GM12801 (cell line): ENCODE data around the gene JUN.

Experiments
- TF ChIP-seq, protein P1 (sequence below): IDR thresholded peaks from one replicate; pipeline ENCODE4 v1.5.1; 2011; ENCODE audit warnings: control low read depth; ENCODE audit not compliant: insufficient read length; ENCODE audit errors: extremely low read depth

JUN gene

DNA sequence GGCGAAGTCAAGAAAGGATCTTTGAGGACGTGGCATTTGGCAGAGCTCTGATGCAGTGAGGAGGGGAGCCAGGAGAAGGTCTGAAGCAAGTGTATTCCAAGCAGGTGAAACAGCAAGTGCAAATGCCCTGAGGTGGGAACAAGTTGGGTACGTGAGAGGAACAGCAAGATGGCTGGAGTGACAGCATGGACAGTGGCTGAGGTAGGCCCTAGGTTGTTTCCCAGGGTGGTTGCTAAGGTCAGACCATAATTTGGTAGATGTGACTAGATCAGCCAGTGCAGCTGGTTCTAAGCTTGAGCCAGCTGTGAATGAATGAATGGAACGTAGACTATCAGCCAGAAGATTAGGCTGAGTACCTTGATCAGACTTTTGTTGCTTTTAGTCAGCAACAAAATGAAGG lies 37.5 kb upstream of the JUN start:
- TF ChIP-seq, protein P1, sequence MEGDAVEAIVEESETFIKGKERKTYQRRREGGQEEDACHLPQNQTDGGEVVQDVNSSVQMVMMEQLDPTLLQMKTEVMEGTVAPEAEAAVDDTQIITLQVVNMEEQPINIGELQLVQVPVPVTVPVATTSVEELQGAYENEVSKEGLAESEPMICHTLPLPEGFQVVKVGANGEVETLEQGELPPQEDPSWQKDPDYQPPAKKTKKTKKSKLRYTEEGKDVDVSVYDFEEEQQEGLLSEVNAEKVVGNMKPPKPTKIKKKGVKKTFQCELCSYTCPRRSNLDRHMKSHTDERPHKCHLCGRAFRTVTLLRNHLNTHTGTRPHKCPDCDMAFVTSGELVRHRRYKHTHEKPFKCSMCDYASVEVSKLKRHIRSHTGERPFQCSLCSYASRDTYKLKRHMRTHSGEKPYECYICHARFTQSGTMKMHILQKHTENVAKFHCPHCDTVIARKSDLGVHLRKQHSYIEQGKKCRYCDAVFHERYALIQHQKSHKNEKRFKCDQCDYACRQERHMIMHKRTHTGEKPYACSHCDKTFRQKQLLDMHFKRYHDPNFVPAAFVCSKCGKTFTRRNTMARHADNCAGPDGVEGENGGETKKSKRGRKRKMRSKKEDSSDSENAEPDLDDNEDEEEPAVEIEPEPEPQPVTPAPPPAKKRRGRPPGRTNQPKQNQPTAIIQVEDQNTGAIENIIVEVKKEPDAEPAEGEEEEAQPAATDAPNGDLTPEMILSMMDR, result no peak

DNA sequence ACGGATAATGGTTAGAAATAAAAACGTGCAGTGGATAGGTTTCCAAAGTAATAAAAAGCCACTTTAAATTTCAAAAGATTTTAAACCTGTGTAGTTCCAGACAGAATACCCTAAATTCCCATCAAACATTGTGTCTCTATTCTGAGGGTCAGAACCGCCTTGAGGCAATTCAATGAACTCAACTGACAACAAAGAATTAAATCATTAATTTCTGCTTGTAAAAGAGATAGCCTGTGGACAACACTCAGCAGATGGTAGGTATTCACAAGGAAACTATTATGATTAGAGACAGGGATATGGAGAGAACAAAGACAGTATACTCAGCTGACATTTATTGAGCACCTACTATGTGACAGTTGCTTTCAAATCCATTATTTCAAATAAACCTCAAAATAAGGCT lies 35.1 kb upstream of the JUN start:
- TF ChIP-seq, protein P1, result no peak

DNA sequence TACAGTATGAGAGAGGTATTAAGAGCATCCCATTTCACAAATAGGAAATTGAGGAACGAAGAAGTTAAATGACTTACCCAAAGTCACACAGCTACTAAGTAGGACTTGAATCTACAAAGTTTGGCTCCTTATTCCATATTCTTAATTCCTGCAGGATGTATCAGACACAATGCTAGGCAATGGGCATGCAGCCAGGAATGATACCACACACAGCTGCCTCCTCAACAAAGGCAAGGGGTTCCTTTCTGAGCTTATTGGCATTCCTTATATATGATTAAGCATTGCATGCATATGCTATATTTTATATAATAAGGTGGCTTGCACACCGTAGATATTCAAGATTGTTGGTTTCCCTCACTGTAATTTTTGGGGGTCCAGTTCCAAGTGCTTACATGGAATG lies 34.2 kb upstream of the JUN start:
- TF ChIP-seq, protein P1, result no peak

GRCh38 chr1:58816747-58817221 lies 32.9 kb upstream of the JUN start:
- TF ChIP-seq, protein P1, result no peak

DNA sequence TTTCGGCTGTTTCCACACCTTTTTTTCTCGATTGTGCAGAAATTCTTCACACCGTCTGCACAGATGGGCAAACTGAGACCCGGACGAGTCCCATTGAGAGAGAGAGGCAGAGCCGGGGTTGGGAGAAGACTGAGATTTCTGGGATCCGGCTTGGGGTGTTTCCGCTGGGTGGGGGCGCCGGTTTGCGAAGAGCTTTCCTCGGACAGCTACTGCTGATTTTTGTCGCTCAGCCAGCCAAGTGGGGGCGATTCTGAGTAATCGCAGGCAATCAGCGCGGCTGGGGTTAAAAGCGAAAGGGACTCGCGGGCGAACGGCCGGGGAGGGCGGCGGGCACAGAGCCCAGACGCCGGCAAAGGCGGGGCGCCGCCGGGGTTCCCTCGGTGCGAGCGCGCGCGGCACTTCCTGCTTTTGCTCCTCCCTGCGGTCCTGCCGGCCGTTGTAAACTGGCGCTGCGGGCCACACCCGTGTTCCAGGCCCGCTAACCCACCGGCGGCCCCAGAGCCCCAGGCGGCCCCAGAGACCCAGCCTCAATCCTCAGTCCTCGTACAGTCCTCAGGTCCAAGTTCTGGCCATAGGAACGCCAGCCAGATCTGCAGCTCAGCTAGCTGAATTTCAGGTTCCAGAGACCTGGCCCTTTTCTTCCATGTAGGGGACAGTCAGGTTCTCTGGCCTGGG lies 32.4 kb upstream of the JUN start:
- TF ChIP-seq, protein P1, result no peak

DNA sequence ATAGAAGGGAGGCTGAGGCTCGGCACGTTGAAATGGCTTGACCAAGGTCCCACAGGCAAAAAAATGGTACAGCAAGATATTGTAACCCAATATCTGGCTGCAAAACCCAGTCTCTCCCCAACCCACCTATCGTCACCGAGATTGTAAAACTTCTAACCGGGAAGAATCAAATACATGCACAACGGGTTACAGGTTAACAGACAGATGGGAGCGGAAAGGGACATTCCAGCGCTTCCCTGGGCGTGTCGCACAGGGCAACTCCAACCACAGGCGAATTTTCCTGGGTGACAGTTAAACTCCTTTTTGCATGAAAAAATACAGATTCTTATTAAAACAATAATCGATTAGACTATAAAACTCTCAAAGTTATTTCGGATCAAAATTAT lies 31.8 kb upstream of the JUN start:
- TF ChIP-seq, protein P1, result no peak

- TF ChIP-seq, protein P1, result no peak
Measured at GRCh38 chr1:58815069-58815685, 31.3 kb upstream of the JUN start.
